SK-N-SH treated with all-trans-retinoic acid at 6 μM for 48 hours (cell line): Measurements from ENCODE around the gene CHPF2.

ENCODE experiments used
- ARNTL ChIP-seq: fragments of 450-650 bp; formaldehyde crosslinking; IDR thresholded peaks from 2 replicates; pipeline ENCODE4 v1.5.0; 2020; ENCODE audit warnings: low read depth, mild to moderate bottlenecking, moderate library complexity, borderline replicate concordance
- CREB5 ChIP-seq: fragments of 250-450 bp; sonication (Bioruptor Pico); IDR thresholded peaks from 2 replicates; pipeline ENCODE4 v1.5.1; 2020; ENCODE audit warnings: low read depth, mild to moderate bottlenecking, moderate library complexity
- CSDC2 ChIP-seq: fragments of 250-450 bp; sonication (Bioruptor Pico); IDR thresholded peaks from 2 replicates; pipeline ENCODE4 v1.5.0; 2020; ENCODE audit warnings: mild to moderate bottlenecking, moderate library complexity
- ISL1 ChIP-seq: fragments of 250-450 bp; sonication (Bioruptor Pico); IDR thresholded peaks from 2 replicates; pipeline ENCODE4 v2.1.2; 2022; ENCODE audit warnings: mild to moderate bottlenecking, moderate library complexity
- PATZ1 ChIP-seq: fragments of 250-450 bp; sonication (Bioruptor Pico); IDR thresholded peaks from 2 replicates; pipeline ENCODE4 v1.8.0; 2020; ENCODE audit warnings: mild to moderate bottlenecking, moderate library complexity, borderline replicate concordance
- POU6F1 ChIP-seq: fragments of 250-450 bp; sonication (Bioruptor Pico); IDR thresholded peaks from 2 replicates; pipeline ENCODE4 v1.8.0; 2021; ENCODE audit warnings: low read depth, mild to moderate bottlenecking, moderate library complexity, borderline replicate concordance
- PPARA ChIP-seq: fragments of 250-450 bp; sonication (Bioruptor Pico); IDR thresholded peaks from 2 replicates; pipeline ENCODE4 v1.5.0; 2020; ENCODE audit warnings: mild to moderate bottlenecking, borderline replicate concordance
- TCF4 ChIP-seq: fragments of 250-450 bp; sonication (Bioruptor Pico); IDR thresholded peaks from 2 replicates; pipeline ENCODE4 v1.8.0; 2021; ENCODE audit warnings: mild to moderate bottlenecking, moderate library complexity, borderline replicate concordance
- ZC3H10 ChIP-seq: fragments of 250-450 bp; sonication (Bioruptor Pico); IDR thresholded peaks from 2 replicates; pipeline ENCODE4 v1.5.1; 2021; ENCODE audit warnings: mild to moderate bottlenecking, moderate library complexity
- ZFP3 ChIP-seq: fragments of 250-450 bp; sonication (Bioruptor Pico); IDR thresholded peaks from 2 replicates; pipeline ENCODE4 v1.5.0; 2020; ENCODE audit warnings: mild to moderate bottlenecking, moderate library complexity
- ZFP30 ChIP-seq: fragments of 450-650 bp; formaldehyde crosslinking; IDR thresholded peaks from 2 replicates; pipeline ENCODE4 v1.5.0; 2022; ENCODE audit warnings: mild to moderate bottlenecking, moderate library complexity

GRCh38 chr7:151243408-151244195 lies 11.3 kb downstream of the CHPF2 start:
- TF ChIP-seq ZFP30 (CRISPR knock-in tag) (no peak), PPARA (no peak), TCF4 (CRISPR knock-in tag) (no peak), ARNTL (CRISPR knock-in tag) (no peak), CREB5 (CRISPR knock-in tag) (no peak), ZC3H10 (CRISPR knock-in tag) (no peak), POU6F1 (CRISPR knock-in tag) (no peak), ZFP3 (no peak), PATZ1 (CRISPR knock-in tag) (no peak), CSDC2 (CRISPR knock-in tag) (no peak), ISL1 (CRISPR knock-in tag) (no peak)
